Measurements from ENCODE around the gene GATAD2B.

Gene GATAD2B

DNA sequence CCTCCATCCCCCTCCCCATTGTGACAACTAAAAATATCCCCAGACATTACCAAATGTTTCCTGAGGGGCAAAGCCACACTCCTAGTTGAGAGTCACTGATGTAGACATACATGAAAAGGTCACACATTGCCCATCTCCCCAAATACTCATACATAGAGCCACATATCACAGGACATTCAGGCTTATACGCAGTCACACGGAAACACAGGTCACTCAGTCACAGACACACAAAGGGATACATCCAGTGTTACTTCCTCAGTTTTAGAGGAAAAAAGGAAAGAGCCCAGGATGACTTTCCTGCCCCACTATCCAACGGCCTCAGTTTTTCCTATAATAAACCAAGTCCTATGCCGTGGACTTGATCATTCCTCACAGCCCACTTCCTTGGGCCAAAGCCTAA, 38.6 kb upstream of the GATAD2B start:
- Histone ChIP-seq H3K4me3 (ENCODE audit: low read length in 2 of 2) (peak overlapping the region; percentile 88 to 93), H3K36me3 (ENCODE audit: control insufficient read depth in 2 of 2, insufficient read depth in 2 of 2, low read length in 2 of 2) (peaks cover 12 to 15% of the 10 kb centered on the region in 2 donors), H3K27me3 (ENCODE audit: control insufficient read depth in 1 of 2, insufficient read depth in 2 of 2, low read length in 2 of 2) (no peaks in the 10 kb centered on the region), H3K27ac (ENCODE audit: low read length) (peak overlapping the region; percentile 87), H3K9me3 (ENCODE audit: control insufficient read depth in 2 of 2, low read length in 2 of 2) (no peaks in the 10 kb centered on the region), H3K4me1 (ENCODE audit: control insufficient read depth, insufficient read depth, low read length) (peaks cover 53% of the 10 kb centered on the region), H3K9ac (ENCODE audit: low read length in 2 of 2) (peak overlapping the region in 1 of 2 donors; percentile 42)

DNA sequence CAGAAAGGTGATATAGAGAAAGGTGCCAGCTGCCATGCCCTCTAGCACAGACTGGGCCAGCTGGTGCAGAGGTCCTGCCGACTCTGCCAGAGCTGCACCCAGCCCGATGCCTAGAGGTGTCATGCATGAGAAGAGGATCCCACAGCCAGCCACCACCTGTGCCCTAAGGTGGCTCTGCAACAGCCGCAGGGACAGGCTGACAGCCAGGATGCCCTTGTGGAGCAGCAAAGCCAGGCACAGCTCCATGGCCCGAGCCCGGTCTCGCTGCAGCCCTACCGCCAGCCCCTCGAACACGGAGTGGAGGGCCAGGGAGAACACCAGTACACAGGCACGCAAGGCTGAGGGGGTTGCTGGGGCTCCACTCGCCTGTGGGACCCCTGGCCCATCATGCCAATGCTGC, 37.4 kb upstream of the GATAD2B start:
- Histone ChIP-seq H3K36me3 (ENCODE audit: control insufficient read depth in 2 of 2, insufficient read depth in 2 of 2, low read length in 2 of 2) (peaks cover 12 to 15% of the 10 kb centered on the region in 2 donors), H3K27ac (ENCODE audit: low read length) (peak overlapping the region; percentile 77), H3K4me1 (ENCODE audit: control insufficient read depth, insufficient read depth, low read length) (peaks cover 62% of the 10 kb centered on the region), H3K9ac (ENCODE audit: low read length in 2 of 2) (no peak overlapping the region), H3K9me3 (ENCODE audit: control insufficient read depth in 2 of 2, low read length in 2 of 2) (no peaks in the 10 kb centered on the region), H3K27me3 (ENCODE audit: control insufficient read depth in 1 of 2, insufficient read depth in 2 of 2, low read length in 2 of 2) (no peaks in the 10 kb centered on the region), H3K4me3 (ENCODE audit: low read length in 2 of 2) (no peak overlapping the region)

DNA sequence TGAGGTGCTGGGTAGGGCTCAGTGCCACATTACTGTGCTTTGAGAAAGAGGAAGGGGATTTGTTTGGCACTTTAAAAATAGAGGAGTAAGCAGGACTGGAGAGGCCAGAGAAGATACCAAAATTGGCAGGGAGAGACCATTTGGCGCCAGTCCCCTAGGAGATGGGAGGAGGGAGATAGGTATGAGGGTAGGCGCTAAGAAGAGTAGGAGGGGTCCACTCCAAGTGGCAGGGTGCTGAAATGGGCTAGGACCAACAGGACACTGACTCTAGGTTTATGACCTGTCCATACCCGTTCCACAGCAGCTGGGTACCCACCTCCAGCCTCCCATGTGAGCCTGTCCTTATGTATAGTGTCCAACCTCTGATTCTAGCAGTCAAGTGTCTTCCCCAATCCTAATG, 36.7 kb upstream of the GATAD2B start:
- peak overlapping the region in 1 of 2 donors; percentile 95 for H3K4me3 ChIP-seq (ENCODE audit: low read length in 2 of 2)
- H3K4me1 ChIP-seq (ENCODE audit: control insufficient read depth, insufficient read depth, low read length), result peaks cover 64% of the 10 kb centered on the region

DNA sequence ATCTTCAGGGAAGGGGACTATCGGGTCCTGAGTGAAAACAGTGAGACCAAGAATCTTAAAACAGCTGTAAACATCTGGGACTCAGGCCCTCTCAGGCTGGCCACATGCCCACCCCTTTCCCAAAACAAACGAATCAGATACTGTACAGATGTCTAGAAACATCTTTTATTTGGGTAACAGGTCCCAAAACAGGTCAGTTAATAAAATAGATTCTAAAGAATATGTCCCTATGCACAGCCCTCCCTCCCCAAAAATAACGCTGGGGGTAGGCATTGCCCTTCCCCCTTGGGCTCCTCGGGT, 36.1 kb upstream of the GATAD2B start:
- H3K4me3 ChIP-seq (ENCODE audit: low read length in 2 of 2), result peak overlapping the region; percentile 86 to 95
- peaks cover 60% of the 10 kb centered on the region for H3K4me1 ChIP-seq (ENCODE audit: control insufficient read depth, insufficient read depth, low read length)
- no peaks in the 10 kb centered on the region for H3K27me3 ChIP-seq (ENCODE audit: control insufficient read depth in 1 of 2, insufficient read depth in 2 of 2, low read length in 2 of 2)
- H3K9me3 ChIP-seq (ENCODE audit: control insufficient read depth in 2 of 2, low read length in 2 of 2), result no peaks in the 10 kb centered on the region
- peak overlapping the region; percentile 77 for H3K27ac ChIP-seq (ENCODE audit: low read length)
- peak overlapping the region; percentile 51 to 85 for H3K9ac ChIP-seq (ENCODE audit: low read length in 2 of 2)
- H3K36me3 ChIP-seq (ENCODE audit: control insufficient read depth in 2 of 2, insufficient read depth in 2 of 2, low read length in 2 of 2), result peaks cover 16 to 23% of the 10 kb centered on the region in 2 donors

More for the DNA sequence above, 36.7 kb upstream of the GATAD2B start:
- peak overlapping the region; percentile 13 to 85 for H3K9ac ChIP-seq (ENCODE audit: low read length in 2 of 2)
- H3K9me3 ChIP-seq (ENCODE audit: control insufficient read depth in 2 of 2, low read length in 2 of 2), result no peaks in the 10 kb centered on the region
- peaks cover 12 to 19% of the 10 kb centered on the region in 2 donors for H3K36me3 ChIP-seq (ENCODE audit: control insufficient read depth in 2 of 2, insufficient read depth in 2 of 2, low read length in 2 of 2)
- no peaks in the 10 kb centered on the region for H3K27me3 ChIP-seq (ENCODE audit: control insufficient read depth in 1 of 2, insufficient read depth in 2 of 2, low read length in 2 of 2)
- peak overlapping the region; percentile 77 for H3K27ac ChIP-seq (ENCODE audit: low read length)

DNA sequence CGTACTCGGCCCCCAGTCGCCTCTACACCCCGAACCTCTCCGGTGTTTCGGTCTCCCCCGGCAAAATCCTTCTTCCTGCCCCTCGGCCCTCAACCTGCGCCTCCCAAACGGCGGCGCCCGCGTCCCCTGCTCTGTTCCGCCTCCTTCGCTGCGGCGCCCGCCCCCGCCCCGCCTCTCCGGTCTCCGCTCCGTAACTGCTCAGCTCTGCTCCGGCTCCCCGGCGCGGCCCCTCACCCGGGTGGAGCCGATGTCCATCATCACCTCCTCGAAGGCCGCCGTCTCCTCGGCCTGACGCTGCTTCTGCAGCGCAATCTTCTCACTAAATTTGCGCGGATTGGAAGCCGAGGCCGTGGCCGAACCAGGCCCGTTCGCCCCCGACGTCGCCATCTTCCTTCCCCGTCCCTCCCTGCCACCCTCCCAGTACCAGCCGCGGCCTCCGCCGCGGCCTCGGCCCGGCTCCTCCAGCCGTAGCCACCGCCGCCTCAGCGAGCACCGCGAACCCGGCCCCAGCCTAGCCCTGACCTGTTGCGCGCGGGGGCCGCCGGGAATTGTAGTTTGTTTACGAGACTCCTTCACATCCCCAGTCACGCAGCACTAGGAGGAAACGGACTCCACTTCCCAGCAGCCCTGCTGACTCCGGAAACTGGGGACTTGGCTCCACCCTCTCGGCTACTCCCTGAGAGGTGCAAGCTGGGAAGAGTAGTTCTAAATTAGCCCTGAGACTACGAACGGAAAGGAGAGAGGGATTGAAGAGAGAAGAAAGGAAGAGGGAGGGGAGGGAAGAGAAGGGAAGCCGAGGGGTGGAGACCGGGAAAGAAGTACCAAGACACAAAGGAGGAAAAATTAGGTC, 35.6 kb upstream of the GATAD2B start, which contains the start of gene CRTC2:
Gene CRTC2 (minus strand): TSS at position 502 of the 850 bp plus-strand sequence. CDS start 115 bp downstream, at position 387.
- Histone ChIP-seq H3K9me3 (ENCODE audit: control insufficient read depth in 2 of 2, low read length in 2 of 2) (no peaks in the 10 kb centered on the region), H3K27ac (ENCODE audit: low read length) (peak within 1 kb of the TSS; percentile 77), H3K9ac (ENCODE audit: low read length in 2 of 2) (peak within 1 kb of the TSS; percentile 85 to 88), H3K36me3 (ENCODE audit: control insufficient read depth in 2 of 2, insufficient read depth in 2 of 2, low read length in 2 of 2) (peaks cover 22 to 26% of the 10 kb centered on the region in 2 donors), H3K4me1 (ENCODE audit: control insufficient read depth, insufficient read depth, low read length) (peaks cover 60% of the 10 kb centered on the region), H3K27me3 (ENCODE audit: control insufficient read depth in 1 of 2, insufficient read depth in 2 of 2, low read length in 2 of 2) (no peaks in the 10 kb centered on the region), H3K4me3 (ENCODE audit: low read length in 2 of 2) (peak within 1 kb of the TSS; percentile 86 to 95)

DNA sequence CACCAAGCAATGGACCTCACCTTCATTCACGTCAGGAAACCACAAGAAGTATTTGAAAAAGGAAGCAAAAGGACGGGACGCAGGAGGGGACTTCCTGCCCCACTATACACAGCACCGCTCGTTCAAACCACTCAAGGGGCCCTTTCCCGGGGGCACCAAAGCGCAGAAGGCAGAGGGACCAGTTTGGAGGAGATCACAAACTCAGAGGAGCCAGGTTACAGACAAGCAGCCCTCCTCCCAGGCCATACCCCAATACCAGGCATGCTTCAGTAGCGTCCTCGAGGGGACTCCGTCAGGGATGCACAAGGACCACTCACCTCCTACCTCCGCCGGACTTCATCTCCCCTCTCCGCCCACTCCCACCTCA, 35.0 kb upstream of the GATAD2B start:
- Histone ChIP-seq H3K9ac (ENCODE audit: low read length in 2 of 2) (peak overlapping the region; percentile 85 to 88), H3K4me1 (ENCODE audit: control insufficient read depth, insufficient read depth, low read length) (peaks cover 56% of the 10 kb centered on the region), H3K9me3 (ENCODE audit: control insufficient read depth in 2 of 2, low read length in 2 of 2) (no peaks in the 10 kb centered on the region), H3K27me3 (ENCODE audit: control insufficient read depth in 1 of 2, insufficient read depth in 2 of 2, low read length in 2 of 2) (no peaks in the 10 kb centered on the region), H3K36me3 (ENCODE audit: control insufficient read depth in 2 of 2, insufficient read depth in 2 of 2, low read length in 2 of 2) (peaks cover 22 to 26% of the 10 kb centered on the region in 2 donors), H3K4me3 (ENCODE audit: low read length in 2 of 2) (peak overlapping the region; percentile 86 to 95), H3K27ac (ENCODE audit: low read length) (peak overlapping the region; percentile 77)

DNA sequence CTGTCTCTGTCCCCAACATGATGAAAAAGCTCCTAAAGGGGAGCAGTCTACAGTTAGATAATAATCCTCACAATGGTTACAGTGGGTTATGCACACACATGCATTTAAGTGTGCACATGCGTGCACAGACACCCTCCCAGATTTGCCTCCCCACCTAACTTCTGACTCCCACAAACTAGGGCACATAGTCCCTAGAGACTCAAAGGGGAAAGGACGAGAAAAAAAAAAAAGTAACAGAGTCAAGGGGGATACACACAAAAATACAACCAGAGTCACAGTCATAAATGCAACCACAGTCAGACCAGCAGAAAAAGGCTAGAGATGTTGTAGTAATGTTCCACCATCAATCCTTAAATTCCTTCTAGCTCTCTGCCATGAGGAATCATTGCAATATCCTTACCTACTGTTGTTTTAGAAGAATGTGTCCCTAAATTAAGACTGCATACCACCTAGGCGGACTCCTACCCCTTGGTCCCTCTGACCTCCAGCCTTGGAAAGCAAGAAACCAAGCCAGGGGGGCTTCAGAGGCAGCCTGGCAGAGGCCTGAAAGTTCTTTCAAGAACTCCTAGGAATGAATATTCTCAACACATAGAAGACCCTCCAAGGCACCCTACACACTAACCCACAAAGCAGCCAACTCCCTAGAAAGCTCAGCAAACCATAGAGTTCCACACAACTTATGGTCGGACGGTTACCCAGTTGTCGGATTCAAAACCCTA, 34.4 kb upstream of the GATAD2B start:
- Histone ChIP-seq H3K27me3 (ENCODE audit: control insufficient read depth in 1 of 2, insufficient read depth in 2 of 2, low read length in 2 of 2) (no peaks in the 10 kb centered on the region), H3K27ac (ENCODE audit: low read length) (peak overlapping the region; percentile 77), H3K4me1 (ENCODE audit: control insufficient read depth, insufficient read depth, low read length) (peaks cover 50% of the 10 kb centered on the region), H3K9me3 (ENCODE audit: control insufficient read depth in 2 of 2, low read length in 2 of 2) (no peaks in the 10 kb centered on the region), H3K36me3 (ENCODE audit: control insufficient read depth in 2 of 2, insufficient read depth in 2 of 2, low read length in 2 of 2) (peaks cover 27 to 32% of the 10 kb centered on the region in 2 donors), H3K9ac (ENCODE audit: low read length in 2 of 2) (peak overlapping the region; percentile 85 to 88), H3K4me3 (ENCODE audit: low read length in 2 of 2) (peak overlapping the region; percentile 86 to 95)

DNA sequence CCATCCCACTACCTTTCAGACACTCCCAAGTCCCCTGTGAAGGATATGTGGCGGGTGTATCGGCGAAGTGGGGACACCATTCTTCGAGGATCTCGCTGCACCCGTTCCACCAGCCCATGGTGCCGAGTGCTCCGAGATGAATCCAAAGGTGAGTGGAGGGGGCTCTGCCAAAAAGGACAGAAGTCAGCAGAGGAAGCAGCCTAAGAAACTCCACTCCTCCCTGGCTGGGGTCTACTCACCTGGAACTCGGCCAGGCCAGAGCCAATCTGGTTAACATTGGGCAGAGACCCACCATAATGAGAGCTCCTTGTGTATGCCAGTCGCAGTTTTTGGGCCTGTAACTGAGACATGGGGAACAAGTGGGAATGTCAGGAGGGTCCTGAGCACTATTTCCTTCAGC, 32.1 kb upstream of the GATAD2B start:
- no peak overlapping the region for H3K4me3 ChIP-seq (ENCODE audit: low read length in 2 of 2)

DNA sequence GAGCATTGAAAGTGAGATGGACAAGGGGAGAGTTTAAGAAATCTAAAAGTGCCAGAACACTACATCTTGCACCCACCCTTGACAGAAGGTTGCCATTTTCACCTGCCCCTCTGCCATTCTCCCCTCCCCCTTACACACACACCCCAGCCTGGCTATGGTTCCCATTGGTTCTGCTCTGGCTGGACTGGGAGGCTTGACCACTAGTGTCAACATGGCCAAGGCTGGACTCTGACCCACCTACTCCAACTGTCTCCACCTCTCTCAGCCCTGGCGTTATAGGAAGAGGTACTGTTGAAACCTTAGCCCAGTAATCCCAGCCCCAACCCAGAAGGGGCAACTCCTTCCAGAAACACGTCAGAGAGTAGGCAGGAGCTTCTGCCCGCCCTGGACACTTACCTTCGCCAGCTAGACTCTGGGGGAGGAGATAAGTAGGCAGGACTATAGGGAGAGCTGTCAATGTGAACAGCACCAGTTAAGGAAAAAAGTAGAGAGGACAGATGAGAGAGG, 31.1 kb upstream of the GATAD2B start:
- H3K4me1 ChIP-seq (ENCODE audit: control insufficient read depth, insufficient read depth, low read length), result peaks cover 29% of the 10 kb centered on the region
- H3K4me3 ChIP-seq (ENCODE audit: low read length in 2 of 2), result no peak overlapping the region
- H3K9me3 ChIP-seq (ENCODE audit: control insufficient read depth in 2 of 2, low read length in 2 of 2), result no peaks in the 10 kb centered on the region
- no peak overlapping the region for H3K27ac ChIP-seq (ENCODE audit: low read length)
- H3K36me3 ChIP-seq (ENCODE audit: control insufficient read depth in 2 of 2, insufficient read depth in 2 of 2, low read length in 2 of 2), result peaks cover 39 to 43% of the 10 kb centered on the region in 2 donors
- no peak overlapping the region for H3K9ac ChIP-seq (ENCODE audit: low read length in 2 of 2)
- H3K27me3 ChIP-seq (ENCODE audit: control insufficient read depth in 1 of 2, insufficient read depth in 2 of 2, low read length in 2 of 2), result no peaks in the 10 kb centered on the region

More for the DNA sequence above, 32.1 kb upstream of the GATAD2B start:
- no peak overlapping the region for H3K9ac ChIP-seq (ENCODE audit: low read length in 2 of 2)
- no peaks in the 10 kb centered on the region for H3K9me3 ChIP-seq (ENCODE audit: control insufficient read depth in 2 of 2, low read length in 2 of 2)
- peaks cover 34 to 42% of the 10 kb centered on the region in 2 donors for H3K36me3 ChIP-seq (ENCODE audit: control insufficient read depth in 2 of 2, insufficient read depth in 2 of 2, low read length in 2 of 2)
- H3K4me1 ChIP-seq (ENCODE audit: control insufficient read depth, insufficient read depth, low read length), result peaks cover 35% of the 10 kb centered on the region
- H3K27ac ChIP-seq (ENCODE audit: low read length), result no peak overlapping the region
- H3K27me3 ChIP-seq (ENCODE audit: control insufficient read depth in 1 of 2, insufficient read depth in 2 of 2, low read length in 2 of 2), result no peaks in the 10 kb centered on the region

DNA sequence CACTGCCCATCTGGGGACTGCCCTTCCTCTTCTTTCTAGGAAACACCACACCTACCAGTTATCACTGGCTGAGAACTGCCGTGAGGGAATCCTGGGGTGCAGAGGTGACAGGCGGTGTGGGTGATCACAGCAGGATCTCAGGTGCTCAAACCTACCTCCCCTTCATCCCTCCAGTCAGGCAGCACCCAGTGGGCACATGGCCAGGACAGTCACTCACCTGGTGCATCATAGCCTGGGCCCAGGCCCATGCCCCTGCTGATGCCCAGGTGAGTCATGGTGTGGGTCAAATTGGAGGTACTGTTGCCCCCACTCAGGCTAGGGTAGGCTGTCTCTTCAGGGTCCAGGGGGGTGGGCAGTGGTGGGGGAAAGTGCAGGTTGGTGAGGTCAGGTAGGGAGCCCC, 29.0 kb upstream of the GATAD2B start:
- Histone ChIP-seq H3K27ac (ENCODE audit: low read length) (no peak overlapping the region), H3K36me3 (ENCODE audit: control insufficient read depth in 2 of 2, insufficient read depth in 2 of 2, low read length in 2 of 2) (peaks cover 49 to 54% of the 10 kb centered on the region in 2 donors), H3K27me3 (ENCODE audit: control insufficient read depth in 1 of 2, insufficient read depth in 2 of 2, low read length in 2 of 2) (no peaks in the 10 kb centered on the region), H3K4me1 (ENCODE audit: control insufficient read depth, insufficient read depth, low read length) (peaks cover 20% of the 10 kb centered on the region), H3K9me3 (ENCODE audit: control insufficient read depth in 2 of 2, low read length in 2 of 2) (no peaks in the 10 kb centered on the region), H3K9ac (ENCODE audit: low read length in 2 of 2) (no peak overlapping the region), H3K4me3 (ENCODE audit: low read length in 2 of 2) (no peak overlapping the region)

Data from stomach smooth muscle (tissue), 2 donors.